Endothelial cell (in vitro differentiated cells): ENCODE measurements around the gene EFNA5. TPM values are rescaled to one million over a fixed set of nuclear protein-coding genes. Genes with fewer than 3 reads are reported as not detected.

Source experiments
- DNase-seq: peaks from one replicate; pipeline ENCODE4 v3.0.0; 2021; ENCODE audit warnings: low spot score
- H3K27ac Mint-ChIP-seq: one replicate; pipeline ENCODE4 v1.8.0; 2021; ENCODE audit warnings: mixed read lengths, inconsistent platforms; ENCODE audit not compliant: unreplicated experiment
- H3K27me3 Mint-ChIP-seq: one replicate; pipeline ENCODE4 v1.8.0; 2021; ENCODE audit warnings: mild to moderate bottlenecking, moderate library complexity, mixed read lengths, inconsistent platforms; ENCODE audit not compliant: unreplicated experiment
- H3K36me3 Mint-ChIP-seq: one replicate; pipeline ENCODE4 v1.8.0; 2021; ENCODE audit warnings: mild to moderate bottlenecking, low read depth, mixed read lengths, inconsistent platforms; ENCODE audit not compliant: unreplicated experiment
- H3K4me1 Mint-ChIP-seq: one replicate; pipeline ENCODE4 v1.8.0; 2021; ENCODE audit warnings: mild to moderate bottlenecking, mixed read lengths, inconsistent platforms; ENCODE audit not compliant: unreplicated experiment
- H3K4me3 Mint-ChIP-seq: one replicate; pipeline ENCODE4 v1.8.0; 2021; ENCODE audit warnings: mild to moderate bottlenecking, mixed read lengths, inconsistent platforms; ENCODE audit not compliant: unreplicated experiment
- H3K9me3 Mint-ChIP-seq: one replicate; pipeline ENCODE4 v1.8.0; 2021; ENCODE audit warnings: mixed read lengths, inconsistent platforms; ENCODE audit not compliant: unreplicated experiment
- total RNA-seq: library from RNA; stranded (reverse); fragmentation: NEBNext Ultra II Directional; extraction: Animal tissue kit (Norgen Biotek cat#: 25700); gene quantifications from one replicate; pipeline ENCODE4 v1.2.1, GENCODE V29; 2021; ENCODE audit not compliant: unreplicated experiment
- TF ChIP-seq, protein P1 (sequence below): fragments of 200-600 bp; sonication (generic); IDR thresholded peaks from one replicate; pipeline ENCODE4 v1.5.0; 2021; ENCODE audit warnings: antibody characterized with exemption; ENCODE audit not compliant: unreplicated experiment

EFNA5 gene
- total RNA-seq, 1 donor from 2014 or later, result 8.8 TPM

- H3K27ac Mint-ChIP-seq, result no peak overlapping the region
- peak; percentile 95 for DNase-seq
- TF ChIP-seq, protein P1, sequence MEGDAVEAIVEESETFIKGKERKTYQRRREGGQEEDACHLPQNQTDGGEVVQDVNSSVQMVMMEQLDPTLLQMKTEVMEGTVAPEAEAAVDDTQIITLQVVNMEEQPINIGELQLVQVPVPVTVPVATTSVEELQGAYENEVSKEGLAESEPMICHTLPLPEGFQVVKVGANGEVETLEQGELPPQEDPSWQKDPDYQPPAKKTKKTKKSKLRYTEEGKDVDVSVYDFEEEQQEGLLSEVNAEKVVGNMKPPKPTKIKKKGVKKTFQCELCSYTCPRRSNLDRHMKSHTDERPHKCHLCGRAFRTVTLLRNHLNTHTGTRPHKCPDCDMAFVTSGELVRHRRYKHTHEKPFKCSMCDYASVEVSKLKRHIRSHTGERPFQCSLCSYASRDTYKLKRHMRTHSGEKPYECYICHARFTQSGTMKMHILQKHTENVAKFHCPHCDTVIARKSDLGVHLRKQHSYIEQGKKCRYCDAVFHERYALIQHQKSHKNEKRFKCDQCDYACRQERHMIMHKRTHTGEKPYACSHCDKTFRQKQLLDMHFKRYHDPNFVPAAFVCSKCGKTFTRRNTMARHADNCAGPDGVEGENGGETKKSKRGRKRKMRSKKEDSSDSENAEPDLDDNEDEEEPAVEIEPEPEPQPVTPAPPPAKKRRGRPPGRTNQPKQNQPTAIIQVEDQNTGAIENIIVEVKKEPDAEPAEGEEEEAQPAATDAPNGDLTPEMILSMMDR, result peak; percentile 80
- peak overlapping the region; percentile 93 for H3K4me3 Mint-ChIP-seq
- H3K36me3 Mint-ChIP-seq, result no peaks in the 10 kb centered on the region
- H3K4me1 Mint-ChIP-seq, result peaks cover 13% of the 10 kb centered on the region
- H3K9me3 Mint-ChIP-seq, result no peaks in the 10 kb centered on the region
- H3K27me3 Mint-ChIP-seq, result peaks cover 14% of the 10 kb centered on the region
These were observed 2.8 kb upstream of the EFNA5 start for GRCh38 chr5:107673368-107674136.

DNA sequence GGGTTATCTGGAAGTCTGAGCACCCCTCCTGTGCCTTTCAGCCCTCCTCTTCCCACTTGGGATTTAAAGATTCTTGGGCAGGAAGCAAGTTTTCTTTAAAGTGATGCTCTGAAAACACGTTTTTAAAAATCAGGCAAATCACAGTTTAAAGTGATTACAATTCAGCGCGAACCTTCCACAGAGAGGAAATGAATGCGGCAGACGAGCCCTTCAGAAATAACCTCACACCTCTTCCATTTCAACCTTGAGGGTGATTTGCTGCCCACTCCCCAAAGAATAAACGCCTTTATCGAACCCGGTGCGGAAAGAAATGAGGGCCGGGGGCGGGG is 2.3 kb upstream of the EFNA5 start:
- H3K36me3 Mint-ChIP-seq, result no peaks in the 10 kb centered on the region
- no peak for DNase-seq
- H3K9me3 Mint-ChIP-seq, result no peaks in the 10 kb centered on the region
- peaks cover 18% of the 10 kb centered on the region for H3K27me3 Mint-ChIP-seq
- TF ChIP-seq, protein P1, result no peak
- H3K4me3 Mint-ChIP-seq, result peak overlapping the region; percentile 93
- H3K27ac Mint-ChIP-seq, result peak overlapping the region; percentile 70
- H3K4me1 Mint-ChIP-seq, result peaks cover 13% of the 10 kb centered on the region

GRCh38 chr5:107672211-107673038 is 1.7 kb upstream of the EFNA5 start:
- Mint-ChIP-seq H3K9me3 (no peaks in the 10 kb centered on the region), H3K36me3 (no peaks in the 10 kb centered on the region), H3K27ac (peak overlapping the region; percentile 70), H3K4me1 (peaks cover 13% of the 10 kb centered on the region), H3K4me3 (peak overlapping the region; percentile 93), H3K27me3 (peaks cover 18% of the 10 kb centered on the region)
- TF ChIP-seq, protein P1, result no peak
- DNase-seq, result peak; percentile 76

DNA sequence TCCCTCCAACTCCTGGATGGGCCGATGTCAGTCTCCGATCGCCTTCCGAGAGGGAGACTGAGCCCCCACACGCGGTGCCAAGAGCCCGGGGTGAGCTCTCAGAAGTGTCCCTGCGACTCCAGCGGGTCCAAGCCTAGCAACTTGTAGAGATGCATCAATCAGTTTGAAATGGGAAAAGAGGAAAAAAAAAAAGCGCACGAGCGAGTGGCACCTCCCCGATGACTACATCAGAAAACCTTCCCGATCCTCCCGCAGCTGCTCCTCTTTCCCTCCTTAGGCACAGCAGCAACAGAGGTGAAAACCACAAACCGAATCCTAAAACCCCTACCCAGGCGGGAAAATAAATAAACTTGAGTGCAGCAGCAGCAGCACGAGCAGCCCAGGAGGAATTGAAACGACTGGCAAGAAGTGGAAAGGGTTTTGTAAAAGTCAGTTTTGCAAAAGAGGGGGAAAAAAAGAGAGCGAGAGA is 1.0 kb upstream of the EFNA5 start:
- Mint-ChIP-seq H3K4me3 (peak overlapping the region; percentile 93), H3K27ac (peak overlapping the region; percentile 75), H3K27me3 (peaks cover 18% of the 10 kb centered on the region), H3K36me3 (no peaks in the 10 kb centered on the region), H3K4me1 (peaks cover 13% of the 10 kb centered on the region), H3K9me3 (no peaks in the 10 kb centered on the region)
- TF ChIP-seq, protein P1, result no peak
- DNase-seq, result no peak
